ENCODE results near the gene GP9. TPM values are rescaled to one million over a fixed set of nuclear protein-coding genes. Genes with fewer than 3 reads are reported as not detected.

GP9 gene
- polyA plus RNA-seq, 1 donor from 2014 or later: not detected

DNA sequence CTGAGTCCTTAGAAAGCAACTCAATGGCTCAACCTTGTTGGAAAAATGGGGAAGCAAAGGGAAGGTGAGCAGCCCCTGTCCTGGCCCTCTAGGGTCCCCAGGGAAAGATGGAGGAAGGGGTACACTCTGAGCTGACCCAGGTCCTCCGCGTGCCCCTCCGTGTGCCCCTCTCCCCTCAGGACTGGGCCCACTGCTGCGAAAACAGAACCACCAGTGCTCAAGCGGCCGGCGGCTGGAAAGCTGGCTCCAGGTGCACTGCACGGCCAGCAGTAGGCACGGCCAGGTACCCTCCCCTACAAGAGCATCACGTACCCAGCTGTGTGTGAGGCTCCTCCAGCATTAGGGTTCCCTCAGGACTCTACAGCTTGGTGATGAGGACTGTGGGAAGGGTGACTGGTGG is 34.7 kb downstream of the GP9 start:
- Histone ChIP-seq H3K4me2 (ENCODE audit: low read length) (no peak overlapping the region), H3K4me3 (ENCODE audit: low read length) (no peak overlapping the region), H3K36me3 (ENCODE audit: insufficient read depth, low read length) (no peaks in the 10 kb centered on the region), H3K27ac (ENCODE audit: low read length) (no peak overlapping the region), H3K79me2 (replicated peaks; ENCODE audit: insufficient read depth, low read length) (no peaks in the 10 kb centered on the region), H3K9me2 (ENCODE audit: insufficient read depth, low read length) (no peaks in the 10 kb centered on the region), H3F3A (ENCODE audit: insufficient read depth, low read length, poor library complexity, severe bottlenecking) (no peaks in the 10 kb centered on the region), H3K9me3 (ENCODE audit: low read length) (no peaks in the 10 kb centered on the region), H2AFZ (ENCODE audit: low read depth, low read length) (no peak overlapping the region), H4K20me1 (ENCODE audit: insufficient read depth) (no peaks in the 10 kb centered on the region), H3K27me3 (ENCODE audit: insufficient read depth, low read depth, low read length) (no peaks in the 10 kb centered on the region), H3K9ac (ENCODE audit: low read length) (no peak overlapping the region)
- TF ChIP-seq POLR2AphosphoS5 (IDR thresholded peaks at IDR 0.05): no peak
- no peak for TF ChIP-seq TAF1 (IDR thresholded peaks at IDR 0.05; ENCODE audit: low read depth)
- no peak for TF ChIP-seq SMC3 (conservative IDR thresholded peaks at IDR 0.05; ENCODE audit: poor library complexity)
- no peak for TF ChIP-seq MXI1 (conservative IDR thresholded peaks at IDR 0.05; ENCODE audit: poor library complexity, severe bottlenecking)
- TF ChIP-seq, protein P1, sequence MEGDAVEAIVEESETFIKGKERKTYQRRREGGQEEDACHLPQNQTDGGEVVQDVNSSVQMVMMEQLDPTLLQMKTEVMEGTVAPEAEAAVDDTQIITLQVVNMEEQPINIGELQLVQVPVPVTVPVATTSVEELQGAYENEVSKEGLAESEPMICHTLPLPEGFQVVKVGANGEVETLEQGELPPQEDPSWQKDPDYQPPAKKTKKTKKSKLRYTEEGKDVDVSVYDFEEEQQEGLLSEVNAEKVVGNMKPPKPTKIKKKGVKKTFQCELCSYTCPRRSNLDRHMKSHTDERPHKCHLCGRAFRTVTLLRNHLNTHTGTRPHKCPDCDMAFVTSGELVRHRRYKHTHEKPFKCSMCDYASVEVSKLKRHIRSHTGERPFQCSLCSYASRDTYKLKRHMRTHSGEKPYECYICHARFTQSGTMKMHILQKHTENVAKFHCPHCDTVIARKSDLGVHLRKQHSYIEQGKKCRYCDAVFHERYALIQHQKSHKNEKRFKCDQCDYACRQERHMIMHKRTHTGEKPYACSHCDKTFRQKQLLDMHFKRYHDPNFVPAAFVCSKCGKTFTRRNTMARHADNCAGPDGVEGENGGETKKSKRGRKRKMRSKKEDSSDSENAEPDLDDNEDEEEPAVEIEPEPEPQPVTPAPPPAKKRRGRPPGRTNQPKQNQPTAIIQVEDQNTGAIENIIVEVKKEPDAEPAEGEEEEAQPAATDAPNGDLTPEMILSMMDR (IDR thresholded peaks at IDR 0.05; ENCODE audit: poor library complexity, severe bottlenecking): no peak
- TF ChIP-seq, protein P2, sequence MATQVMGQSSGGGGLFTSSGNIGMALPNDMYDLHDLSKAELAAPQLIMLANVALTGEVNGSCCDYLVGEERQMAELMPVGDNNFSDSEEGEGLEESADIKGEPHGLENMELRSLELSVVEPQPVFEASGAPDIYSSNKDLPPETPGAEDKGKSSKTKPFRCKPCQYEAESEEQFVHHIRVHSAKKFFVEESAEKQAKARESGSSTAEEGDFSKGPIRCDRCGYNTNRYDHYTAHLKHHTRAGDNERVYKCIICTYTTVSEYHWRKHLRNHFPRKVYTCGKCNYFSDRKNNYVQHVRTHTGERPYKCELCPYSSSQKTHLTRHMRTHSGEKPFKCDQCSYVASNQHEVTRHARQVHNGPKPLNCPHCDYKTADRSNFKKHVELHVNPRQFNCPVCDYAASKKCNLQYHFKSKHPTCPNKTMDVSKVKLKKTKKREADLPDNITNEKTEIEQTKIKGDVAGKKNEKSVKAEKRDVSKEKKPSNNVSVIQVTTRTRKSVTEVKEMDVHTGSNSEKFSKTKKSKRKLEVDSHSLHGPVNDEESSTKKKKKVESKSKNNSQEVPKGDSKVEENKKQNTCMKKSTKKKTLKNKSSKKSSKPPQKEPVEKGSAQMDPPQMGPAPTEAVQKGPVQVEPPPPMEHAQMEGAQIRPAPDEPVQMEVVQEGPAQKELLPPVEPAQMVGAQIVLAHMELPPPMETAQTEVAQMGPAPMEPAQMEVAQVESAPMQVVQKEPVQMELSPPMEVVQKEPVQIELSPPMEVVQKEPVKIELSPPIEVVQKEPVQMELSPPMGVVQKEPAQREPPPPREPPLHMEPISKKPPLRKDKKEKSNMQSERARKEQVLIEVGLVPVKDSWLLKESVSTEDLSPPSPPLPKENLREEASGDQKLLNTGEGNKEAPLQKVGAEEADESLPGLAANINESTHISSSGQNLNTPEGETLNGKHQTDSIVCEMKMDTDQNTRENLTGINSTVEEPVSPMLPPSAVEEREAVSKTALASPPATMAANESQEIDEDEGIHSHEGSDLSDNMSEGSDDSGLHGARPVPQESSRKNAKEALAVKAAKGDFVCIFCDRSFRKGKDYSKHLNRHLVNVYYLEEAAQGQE (IDR thresholded peaks at IDR 0.05; ENCODE audit: borderline replicate concordance): no peak

DNA sequence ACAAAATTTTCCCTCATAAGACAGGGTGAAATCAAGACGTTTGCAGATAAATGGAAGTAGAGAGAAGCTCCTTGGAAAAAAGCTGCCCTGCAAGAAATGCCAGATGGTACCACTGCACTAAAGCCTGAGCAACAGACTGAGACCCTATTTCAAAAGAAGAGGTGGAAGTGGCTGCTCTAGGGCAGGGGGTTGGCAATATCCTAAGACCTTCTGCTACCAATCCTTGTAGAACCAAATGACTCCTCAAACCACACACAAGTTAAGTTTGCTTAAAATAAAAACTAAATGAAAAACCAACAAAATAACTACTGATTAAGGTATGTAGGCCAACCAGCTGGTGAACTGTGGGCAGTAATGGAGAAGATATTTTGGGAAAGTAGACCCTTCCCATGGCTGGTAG is 39.7 kb downstream of the GP9 start:
- TF ChIP-seq MXI1 (conservative IDR thresholded peaks at IDR 0.05; ENCODE audit: poor library complexity, severe bottlenecking) (no peak), TAF1 (IDR thresholded peaks at IDR 0.05; ENCODE audit: low read depth) (no peak), POLR2AphosphoS5 (IDR thresholded peaks at IDR 0.05) (no peak), EZH2 (IDR thresholded peaks at IDR 0.05; ENCODE audit: borderline replicate concordance, insufficient read depth, low read length, poor library complexity, severe bottlenecking) (no peak), EP300 (conservative IDR thresholded peaks at IDR 0.05; ENCODE audit: poor library complexity, severe bottlenecking) (no peak), SMC3 (conservative IDR thresholded peaks at IDR 0.05; ENCODE audit: poor library complexity) (no peak), RAD21 (conservative IDR thresholded peaks at IDR 0.05) (no peak)
- TF ChIP-seq, protein P1 (IDR thresholded peaks at IDR 0.05; ENCODE audit: poor library complexity, severe bottlenecking): no peak
- TF ChIP-seq, protein P2 (IDR thresholded peaks at IDR 0.05; ENCODE audit: borderline replicate concordance): no peak
- no peaks in the 10 kb centered on the region for H3K79me2 ChIP-seq (replicated peaks; ENCODE audit: insufficient read depth, low read length)

More for the DNA sequence above, 39.7 kb downstream of the GP9 start:
- Histone ChIP-seq H4K20me1 (ENCODE audit: insufficient read depth) (no peaks in the 10 kb centered on the region), H3K27ac (ENCODE audit: low read length) (no peak overlapping the region), H3K9me2 (ENCODE audit: insufficient read depth, low read length) (no peaks in the 10 kb centered on the region), H3K27me3 (ENCODE audit: insufficient read depth, low read depth, low read length) (no peaks in the 10 kb centered on the region), H3K9ac (ENCODE audit: low read length) (no peak overlapping the region), H2AFZ (ENCODE audit: low read depth, low read length) (no peak overlapping the region), H3F3A (ENCODE audit: insufficient read depth, low read length, poor library complexity, severe bottlenecking) (no peaks in the 10 kb centered on the region), H3K9me3 (ENCODE audit: low read length) (no peaks in the 10 kb centered on the region), H3K4me3 (ENCODE audit: low read length) (no peak overlapping the region), H3K4me2 (ENCODE audit: low read length) (no peak overlapping the region), H3K36me3 (ENCODE audit: insufficient read depth, low read length) (no peaks in the 10 kb centered on the region)
